Left cardiac atrium (tissue), 4 donors: ENCODE data around the gene PUS3. TPM values are rescaled to one million over a fixed set of nuclear protein-coding genes. Genes with fewer than 3 reads are reported as not detected.

Source experiments
- ATAC-seq, 2 donors: fragments of 200-7000 bp; cut with Tn5 transposase; one replicate each; pipeline ENCODE4 v1.9.1; 2020; ENCODE audit warnings: mild to moderate bottlenecking in 2 of 2, moderate library complexity in 2 of 2
- DNase-seq: peaks from one replicate; pipeline ENCODE4 v3.0.0-alpha.2; 2020
- intact Hi-C, 2 donors: fragments of 100-400 bp; cut with DNase I; formaldehyde crosslinking; loops; one replicate each; pipeline versions ENCODE4 v1.14.1 to v1.15.1; 2022 to 2023
- total RNA-seq, 2 donors: library from RNA; stranded (reverse); fragmentation: NEBNext Ultra II Directional; extraction: Animal tissue kit (Norgen Biotek cat#: 25700); gene quantifications; one replicate each; pipeline ENCODE4 v1.2.1, GENCODE V29; 2021
- donor health status: DM: no; HTN: yes; CAD: no.
- donor health status: DM: no; HTN: yes; CAD: no; lungs with severe emphysema.
- donor health status: DM: yes; HTN: yes; CAD: no.
- donor health status: Dilated cardiomyopathy.

Gene PUS3
- total RNA-seq, 2 donors from 2014 or later, result 6.9 to 8.2 TPM

DNA sequence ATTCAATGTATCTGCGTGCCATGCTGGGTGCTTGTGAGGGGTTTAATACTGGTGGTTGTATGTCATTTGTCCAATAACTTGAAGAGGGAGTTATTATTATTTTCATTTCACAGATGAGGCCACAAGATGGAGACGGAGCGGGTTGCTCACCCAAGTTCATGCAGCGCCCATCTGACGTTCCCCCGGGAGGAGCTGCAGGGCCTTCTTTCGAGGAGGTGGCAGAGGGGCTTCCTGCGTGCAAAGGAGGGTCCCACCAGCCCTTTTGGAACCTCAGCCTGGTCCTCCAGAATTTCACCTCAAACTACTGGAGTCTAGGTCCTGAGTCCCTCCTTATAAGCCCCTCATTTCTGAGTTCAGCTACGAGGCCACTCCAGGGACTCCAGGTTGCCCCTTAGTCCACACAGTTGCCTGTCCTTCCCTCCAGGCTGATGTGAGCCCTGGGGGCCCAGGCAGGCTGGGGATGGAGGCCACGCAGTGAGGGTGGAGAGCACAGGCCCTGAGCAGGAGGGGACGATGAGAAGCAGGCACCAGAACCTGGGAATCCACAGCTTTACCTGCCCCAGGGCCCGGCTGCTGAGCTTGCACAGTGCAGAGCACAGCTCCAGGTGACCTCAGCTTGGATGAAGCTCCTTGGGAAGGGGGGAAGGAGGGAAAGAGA is 39.9 kb upstream of the PUS3 start:
- DNase-seq (no peak), ATAC-seq (no peak)
- intact Hi-C loops, result loop anchor here in 1 of 2 donors (5.0 kb wide), 1 partner anchor 249 kb away; no protein-coding TSS in a partner anchor

DNA sequence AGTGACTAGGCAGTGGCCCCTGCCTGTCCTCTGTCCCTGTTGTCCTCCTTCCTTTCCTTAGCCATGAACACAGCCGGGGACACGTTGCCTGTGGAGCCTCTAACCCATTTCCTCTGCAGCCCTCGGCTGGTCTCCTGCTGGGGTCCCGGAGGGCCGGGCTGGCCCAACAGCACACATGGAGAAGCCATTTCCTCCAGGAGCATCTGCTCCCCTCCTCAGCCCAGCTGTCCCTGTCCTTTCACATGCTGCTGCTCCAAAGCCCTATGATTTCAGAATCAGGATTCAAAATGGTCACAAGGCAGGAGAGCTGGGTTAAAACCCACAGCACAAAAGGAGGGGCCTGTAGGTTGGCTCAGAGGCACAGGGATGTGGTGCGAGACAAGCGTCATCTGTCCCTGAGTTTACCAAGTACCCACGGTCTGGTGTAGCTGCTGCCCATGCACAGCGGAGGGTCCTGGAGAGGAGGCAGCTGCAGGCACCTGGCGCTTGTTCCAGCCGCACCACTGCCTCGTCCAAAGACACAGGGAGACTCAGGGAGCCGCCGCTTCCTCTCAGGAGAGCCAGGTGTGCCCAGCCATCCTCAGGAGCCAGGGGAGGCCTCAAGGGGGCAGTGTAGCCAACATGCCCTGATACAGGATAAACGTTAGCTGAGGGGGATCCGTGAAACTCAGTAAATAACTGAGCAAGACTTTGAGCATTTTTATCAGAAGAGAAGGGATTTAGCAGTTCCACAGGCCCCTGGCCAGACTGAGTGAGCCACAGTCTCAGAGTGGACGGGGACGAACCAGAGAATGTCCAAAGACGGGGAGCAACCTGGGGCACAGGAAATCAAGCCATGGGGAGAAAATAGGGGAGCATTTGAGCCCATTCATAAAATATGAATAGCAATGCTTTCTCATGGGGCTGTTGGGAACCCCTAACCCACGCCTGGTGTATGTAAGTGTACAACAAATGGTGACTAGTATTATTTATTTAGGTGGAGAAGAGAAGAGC is 38.9 kb upstream of the PUS3 start:
- peak; percentile 58 to 62 for ATAC-seq
- intact Hi-C loops, result loop anchor here in 1 of 2 donors (5.0 kb wide), 1 partner anchor 250 kb away; no protein-coding TSS in a partner anchor
- DNase-seq, result peak; percentile 58

GRCh38 chr11:125941267-125941618 is 38.2 kb upstream of the PUS3 start:
- ATAC-seq, result no peak
- intact Hi-C loops, result loop anchor here in 1 of 2 donors (5.0 kb wide), 1 partner anchor 251 kb away; no protein-coding TSS in a partner anchor
- no peak for DNase-seq

GRCh38 chr11:125940145-125940544 is 37.1 kb upstream of the PUS3 start:
- no peak for ATAC-seq
- DNase-seq, result no peak
- intact Hi-C loops, result loop anchor here in 1 of 2 donors (5.0 kb wide), 1 partner anchor 252 kb away; no protein-coding TSS in a partner anchor

DNA sequence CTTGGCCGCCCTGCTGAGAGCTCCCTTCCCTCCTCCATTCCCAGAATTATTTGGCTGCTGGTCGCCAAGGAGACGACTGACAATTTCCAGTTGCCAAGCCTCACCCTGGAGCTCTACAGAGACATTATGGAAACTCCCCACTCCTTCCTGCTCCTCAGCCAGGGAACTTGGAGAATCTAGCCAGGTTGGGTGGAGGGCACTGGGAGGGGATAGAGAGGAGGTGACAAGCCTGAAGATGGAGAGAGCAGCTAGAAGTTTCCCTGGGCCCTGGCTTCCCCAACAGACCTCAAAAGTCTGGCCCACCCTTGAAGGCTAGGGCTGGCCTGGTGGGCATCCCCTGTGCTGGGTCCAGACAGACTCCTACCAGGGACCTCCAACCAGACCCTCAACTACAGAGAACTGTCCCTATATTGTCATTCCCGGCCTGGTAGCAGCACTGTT is 36.1 kb upstream of the PUS3 start:
- DNase-seq, result no peak
- peak; percentile 62 to 72 for ATAC-seq
- intact Hi-C loops, result no loop called here

- DNase-seq (no peak), ATAC-seq (no peak)
- intact Hi-C loops, result no loop called here
Measured at GRCh38 chr11:125938418-125938817, 35.4 kb upstream of the PUS3 start.

DNA sequence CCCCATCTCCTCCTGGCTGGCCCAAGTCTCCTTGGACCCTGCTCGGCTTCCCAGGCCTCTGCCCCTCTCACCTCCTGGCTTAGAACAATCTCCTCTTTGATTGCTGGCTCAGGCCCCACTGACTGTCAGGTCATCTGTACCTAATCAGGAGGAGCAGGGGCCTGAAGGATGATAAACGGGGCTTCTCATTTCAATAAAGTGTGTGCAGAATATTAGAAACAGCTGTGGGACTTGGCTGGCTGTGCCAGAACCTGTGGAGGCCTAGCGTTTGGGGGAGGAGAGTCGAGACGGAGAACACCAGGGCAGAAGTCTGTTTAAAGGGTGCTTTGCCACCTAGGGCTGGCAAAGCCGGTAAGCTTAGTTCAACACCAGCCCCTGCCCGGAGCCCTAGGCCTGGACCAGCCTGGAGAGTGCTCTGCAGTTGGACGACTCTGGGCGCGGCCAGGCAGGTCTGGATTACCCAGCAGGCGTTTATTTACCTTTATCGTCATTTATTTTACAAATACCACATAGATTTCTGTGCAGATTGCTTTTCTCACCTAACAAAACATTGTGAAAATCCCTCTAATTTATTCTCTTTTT is 32.7 kb upstream of the PUS3 start:
- ATAC-seq (no peak), DNase-seq (no peak)
- intact Hi-C loops, result no loop called here

DNA sequence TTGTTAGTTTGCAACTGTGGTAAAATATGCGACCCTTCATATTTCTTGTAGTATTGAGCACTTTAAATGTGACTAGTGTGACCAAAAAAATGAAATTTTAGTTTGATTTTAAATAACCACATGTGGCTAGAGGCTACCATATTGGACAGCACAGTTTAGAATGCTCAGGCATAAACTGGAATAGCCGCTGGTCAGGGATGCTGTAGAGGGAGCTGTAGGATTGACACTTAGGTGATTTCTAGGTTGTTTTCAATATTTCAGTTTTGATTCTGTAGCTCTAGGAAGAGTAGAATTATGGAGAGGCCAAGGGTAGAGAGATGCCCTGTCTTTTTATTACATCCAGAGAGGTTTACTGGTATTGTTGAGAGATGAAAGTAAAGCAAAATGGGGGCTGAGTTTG is 32.0 kb upstream of the PUS3 start:
- ATAC-seq (no peak), DNase-seq (no peak)
- intact Hi-C loops, result no loop called here

GRCh38 chr11:125934473-125934872 is 31.5 kb upstream of the PUS3 start:
- ATAC-seq (no peak), DNase-seq (no peak)
- intact Hi-C loops, result no loop called here

GRCh38 chr11:125933030-125933813 is 30.2 kb upstream of the PUS3 start:
- DNase-seq, result no peak
- no peak for ATAC-seq
- intact Hi-C loops, result no loop called here

GRCh38 chr11:125932301-125932700 is 29.3 kb upstream of the PUS3 start:
- DNase-seq (no peak), ATAC-seq (no peak)
- intact Hi-C loops, result no loop called here

- ATAC-seq, result no peak
- no peak for DNase-seq
Measured at GRCh38 chr11:125931668-125932067, 28.7 kb upstream of the PUS3 start.

DNA sequence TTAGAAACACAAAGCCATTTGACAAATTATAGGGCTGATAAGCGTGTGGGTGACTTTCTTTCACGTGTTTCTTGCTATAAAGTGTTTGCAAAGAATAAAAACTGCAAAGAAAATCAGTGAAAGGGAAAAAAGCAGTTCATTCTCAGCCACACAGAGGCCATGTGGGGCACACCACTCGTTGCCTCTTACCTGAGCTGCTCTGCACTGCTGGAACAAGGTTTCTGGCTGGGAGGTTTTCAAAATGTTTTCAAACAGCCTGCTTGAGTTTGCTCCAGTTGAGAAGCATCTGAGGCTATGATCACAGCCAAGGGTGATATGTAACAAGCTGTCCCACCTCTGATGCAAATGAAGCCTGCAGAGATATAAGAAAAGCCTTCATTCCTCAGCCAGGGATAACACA is 28.1 kb upstream of the PUS3 start:
- ATAC-seq (no peak), DNase-seq (no peak)
- intact Hi-C loops, result no loop called here

More at GRCh38 chr11:125931668-125932067, 28.7 kb upstream of the PUS3 start:
- intact Hi-C loops, result no loop called here

- ATAC-seq (no peak), DNase-seq (no peak)
- intact Hi-C loops, result no loop called here
Measured at GRCh38 chr11:125930076-125930450, 27.1 kb upstream of the PUS3 start.

DNA sequence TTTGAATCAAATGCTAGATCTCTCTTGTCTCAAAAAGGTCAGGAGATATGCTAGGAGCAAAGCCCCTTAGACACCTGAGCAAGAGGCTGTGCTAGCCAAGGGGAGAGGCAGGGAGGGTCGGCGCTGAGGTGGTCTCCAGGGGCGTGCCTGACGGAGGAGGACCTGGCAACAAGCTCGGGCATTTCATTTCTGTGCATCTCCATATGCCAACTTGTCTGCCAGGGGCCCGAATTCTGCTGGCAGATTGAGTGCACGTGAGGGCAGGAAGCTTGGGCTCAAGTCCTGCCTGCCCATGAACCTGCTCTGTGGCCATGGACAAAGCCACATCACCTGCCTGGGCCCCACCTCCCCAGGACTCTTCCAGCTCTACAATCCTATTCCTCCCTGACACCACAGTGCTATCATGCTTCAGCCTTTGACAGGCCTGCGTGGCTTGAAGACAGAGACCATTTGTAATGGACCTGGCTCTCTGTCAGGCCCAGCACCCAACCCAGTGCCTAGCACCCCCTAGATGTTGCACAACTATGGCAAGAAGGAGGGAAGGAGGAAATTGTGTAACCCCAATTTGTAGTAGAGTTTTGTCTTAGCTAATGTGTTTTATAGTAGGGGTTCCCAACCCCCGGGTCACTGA is 26.6 kb upstream of the PUS3 start:
- ATAC-seq (peak in 1 of 2 donors; percentile 18), DNase-seq (no peak)
- intact Hi-C loops, result no loop called here

GRCh38 chr11:125926682-125927081 is 23.7 kb upstream of the PUS3 start:
- no peak for ATAC-seq
- DNase-seq, result no peak
- intact Hi-C loops, result no loop called here

DNA sequence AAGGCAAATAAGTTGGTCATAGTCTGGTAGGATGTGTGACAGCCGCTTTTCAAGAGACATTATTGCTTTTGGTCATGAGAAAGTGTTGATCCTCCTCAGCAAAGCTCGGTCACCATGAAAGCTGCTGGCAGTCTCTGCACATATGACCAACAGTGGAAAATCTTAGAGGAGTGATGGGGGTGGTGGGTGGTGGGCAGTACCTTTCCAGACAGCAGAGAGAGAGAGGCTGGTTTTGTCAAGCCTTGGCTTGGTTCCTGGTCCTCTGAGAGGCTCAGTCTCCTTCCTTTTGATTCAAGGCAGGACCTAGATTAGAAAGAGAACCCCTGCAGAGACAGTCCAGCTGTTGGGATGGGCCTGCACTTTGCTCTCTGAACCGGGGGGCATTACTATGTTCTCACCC is 22.8 kb upstream of the PUS3 start:
- DNase-seq (no peak), ATAC-seq (no peak)
- intact Hi-C loops, result loop anchor here in 1 of 2 donors (2.0 kb wide), 1 partner anchor 269 kb away; no protein-coding TSS in a partner anchor

DNA sequence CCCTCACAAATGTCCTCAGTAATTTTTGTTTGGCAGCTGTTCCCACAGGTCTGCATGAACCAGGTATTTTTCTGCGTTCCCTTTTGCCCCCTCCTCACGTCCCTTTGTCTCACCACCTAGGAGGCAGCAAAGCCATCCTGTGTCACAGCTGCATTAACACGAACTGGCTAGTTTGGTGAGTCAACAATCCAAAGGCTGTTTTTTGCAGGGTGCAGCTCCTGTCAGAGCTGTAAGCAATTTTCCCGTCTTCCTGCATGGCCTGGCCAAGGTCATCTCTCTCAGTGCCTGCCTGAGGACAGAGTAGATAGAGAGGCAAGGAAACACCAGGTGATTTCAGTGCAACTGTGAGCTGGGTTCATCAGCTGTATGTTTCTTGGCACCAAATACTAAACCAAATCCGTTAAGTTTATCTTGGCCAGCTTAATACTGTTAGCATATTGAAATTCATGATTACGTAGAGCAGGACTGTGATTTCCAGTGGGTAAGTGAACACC is 22.3 kb upstream of the PUS3 start:
- intact Hi-C loops, result loop anchor here in 1 of 2 donors (2.0 kb wide), 1 partner anchor 270 kb away; no protein-coding TSS in a partner anchor

More for the DNA sequence above, 22.3 kb upstream of the PUS3 start:
- ATAC-seq (peak in 1 of 2 donors; percentile 45), DNase-seq (no peak)
